ENCODE results near the gene TAL1.
"Not testable (repeated sequence)": the region's sequence is repeated elsewhere in the genome, so short reads cannot be mapped to it uniquely, and the experiment has no call there.

Gene TAL1

GRCh38 chr1:47232187-47232874 is at the start of gene TAL1:
TAL1 (minus strand) TSS chr1:47232225; CDS start chr1:47225888, 6,337 bp downstream.
- DNase-seq: no peak

- DNase-seq: no peak
These were observed 48.1 kb upstream of the TAL1 start for GRCh38 chr1:47280142-47280541.

GRCh38 chr1:47276850-47277249 is 44.8 kb upstream of the TAL1 start:
- no peak for DNase-seq

- not testable (repeated sequence) for DNase-seq
These were observed 43.8 kb upstream of the TAL1 start for GRCh38 chr1:47275811-47276210.

- DNase-seq: not testable (repeated sequence)
These were observed 33.5 kb upstream of the TAL1 start for GRCh38 chr1:47265529-47265928.

GRCh38 chr1:47262787-47263413 is 30.9 kb upstream of the TAL1 start:
- DNase-seq: no peak

GRCh38 chr1:47257224-47257623 is 25.2 kb upstream of the TAL1 start:
- no peak for DNase-seq

GRCh38 chr1:47252795-47253194 is 20.8 kb upstream of the TAL1 start:
- no peak for DNase-seq

- no peak for DNase-seq
These were observed 20.3 kb upstream of the TAL1 start for GRCh38 chr1:47252369-47252768.

GRCh38 chr1:47249755-47250154 is 17.7 kb upstream of the TAL1 start:
- DNase-seq: no peak

GRCh38 chr1:47244339-47244862 is 12.4 kb upstream of the TAL1 start:
- no peak for DNase-seq

- DNase-seq: no peak
These were observed 11.9 kb upstream of the TAL1 start for GRCh38 chr1:47243910-47244309.

GRCh38 chr1:47241114-47242113 is 9.4 kb upstream of the TAL1 start:
- no peak for DNase-seq

GRCh38 chr1:47238935-47239592 is 7.0 kb upstream of the TAL1 start:
- no peak for DNase-seq

- DNase-seq: no peak
These were observed 3.8 kb upstream of the TAL1 start for GRCh38 chr1:47235806-47236205.

GRCh38 chr1:47235241-47235681 is 3.2 kb upstream of the TAL1 start:
- DNase-seq: no peak

GRCh38 chr1:47233186-47233585 is 1.2 kb upstream of the TAL1 start:
- DNase-seq: no peak

GRCh38 chr1:47231301-47232186 is 481 bp downstream of the TAL1 start:
- no peak for DNase-seq

- no peak for DNase-seq
These were observed 1.2 kb downstream of the TAL1 start for GRCh38 chr1:47230692-47231300.

- DNase-seq: no peak
These were observed 1.9 kb downstream of the TAL1 start for GRCh38 chr1:47229886-47230691.

All from DMS153 (cell line).